Lower lobe of right lung (tissue), 2 donors: Measurements from ENCODE around the gene KRTAP10-9. TPM values are rescaled to one million over a fixed set of nuclear protein-coding genes. Genes with fewer than 3 reads are reported as not detected.
A peak's percentile ranks its signal among the peaks of the same experiment; 100 is the strongest.
"Not testable (repeated sequence)": the region's sequence is repeated elsewhere in the genome, so short reads cannot be mapped to it uniquely, and the experiment has no call there.

ENCODE experiments used
- ATAC-seq, 2 donors: fragments of 200-7000 bp; cut with Tn5 transposase; one replicate each; pipeline ENCODE4 v1.9.1; 2020 to 2022; ENCODE audit warnings: mild to moderate bottlenecking in 2 of 2, moderate library complexity in 2 of 2
- DNase-seq: peaks from one replicate; pipeline ENCODE4 v3.0.0-alpha.2; 2020
- H3K27ac ChIP-seq: fragments of 200-600 bp; one replicate; pipeline ENCODE4 v1.8.0; 2022
- H3K27me3 ChIP-seq: fragments of 200-600 bp; one replicate; pipeline ENCODE4 v1.8.0; 2022; ENCODE audit warnings: low read depth
- H3K36me3 ChIP-seq: fragments of 200-600 bp; one replicate; pipeline ENCODE4 v1.8.0; 2022; ENCODE audit warnings: mild to moderate bottlenecking
- H3K4me1 ChIP-seq: fragments of 200-600 bp; one replicate; pipeline ENCODE4 v1.8.0; 2022
- H3K4me3 ChIP-seq: fragments of 200-600 bp; one replicate; pipeline ENCODE4 v1.8.0; 2022; ENCODE audit warnings: mild to moderate bottlenecking
- H3K9me3 ChIP-seq: fragments of 200-600 bp; one replicate; pipeline ENCODE4 v1.8.0; 2022
- intact Hi-C: fragments of 100-400 bp; cut with DNase I; formaldehyde crosslinking; loops from one replicate; pipeline ENCODE4 v1.11.0; 2022
- total RNA-seq: library from RNA; stranded (reverse); fragmentation: NEBNext Ultra II Directional; extraction: Animal tissue kit (Norgen Biotek cat#: 25700); gene quantifications from one replicate; pipeline ENCODE4 v1.2.1, GENCODE V29; 2021
- TF ChIP-seq, protein P1 (sequence below): fragments of 200-600 bp; IDR thresholded peaks from one replicate; pipeline ENCODE4 v1.8.0; 2022; ENCODE audit warnings: antibody characterized with exemption, mild to moderate bottlenecking
- donor health status: DM: no; HTN: yes; CAD: no; lungs with severe emphysema.

KRTAP10-9 gene
- total RNA-seq, 1 donor from 2014 or later = not detected

DNA sequence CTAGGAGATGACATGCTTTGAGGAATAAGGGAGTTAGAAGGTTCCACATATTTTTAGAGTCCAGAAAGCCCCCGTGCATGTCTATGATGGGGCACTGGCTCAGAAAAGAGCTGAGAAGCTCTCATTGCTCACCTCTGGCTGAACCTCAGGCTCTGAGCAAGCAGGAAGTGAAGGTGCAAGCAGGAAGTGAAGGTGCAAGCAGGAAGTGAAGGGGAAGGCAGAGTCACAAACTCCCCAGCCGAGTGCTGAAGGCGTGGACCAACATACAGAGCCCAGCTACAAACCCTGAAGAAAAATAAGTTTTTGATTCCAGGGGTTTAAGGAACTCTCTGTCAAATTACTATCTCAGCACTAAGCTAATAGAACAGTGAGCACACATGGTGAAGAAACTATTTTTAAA, 8.0 kb upstream of the KRTAP10-9 start:
- Histone ChIP-seq H3K9me3 (peaks cover 13% of the 10 kb centered on the region), H3K27ac (no peak overlapping the region), H3K36me3 (no peaks in the 10 kb centered on the region), H3K27me3 (no peaks in the 10 kb centered on the region), H3K4me1 (no peaks in the 10 kb centered on the region), H3K4me3 (no peak overlapping the region)
- ATAC-seq (peak; percentile 21 to 58), DNase-seq (no peak)
- TF ChIP-seq, protein P1, sequence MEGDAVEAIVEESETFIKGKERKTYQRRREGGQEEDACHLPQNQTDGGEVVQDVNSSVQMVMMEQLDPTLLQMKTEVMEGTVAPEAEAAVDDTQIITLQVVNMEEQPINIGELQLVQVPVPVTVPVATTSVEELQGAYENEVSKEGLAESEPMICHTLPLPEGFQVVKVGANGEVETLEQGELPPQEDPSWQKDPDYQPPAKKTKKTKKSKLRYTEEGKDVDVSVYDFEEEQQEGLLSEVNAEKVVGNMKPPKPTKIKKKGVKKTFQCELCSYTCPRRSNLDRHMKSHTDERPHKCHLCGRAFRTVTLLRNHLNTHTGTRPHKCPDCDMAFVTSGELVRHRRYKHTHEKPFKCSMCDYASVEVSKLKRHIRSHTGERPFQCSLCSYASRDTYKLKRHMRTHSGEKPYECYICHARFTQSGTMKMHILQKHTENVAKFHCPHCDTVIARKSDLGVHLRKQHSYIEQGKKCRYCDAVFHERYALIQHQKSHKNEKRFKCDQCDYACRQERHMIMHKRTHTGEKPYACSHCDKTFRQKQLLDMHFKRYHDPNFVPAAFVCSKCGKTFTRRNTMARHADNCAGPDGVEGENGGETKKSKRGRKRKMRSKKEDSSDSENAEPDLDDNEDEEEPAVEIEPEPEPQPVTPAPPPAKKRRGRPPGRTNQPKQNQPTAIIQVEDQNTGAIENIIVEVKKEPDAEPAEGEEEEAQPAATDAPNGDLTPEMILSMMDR = no peak
- intact Hi-C loops = no loop called here

DNA sequence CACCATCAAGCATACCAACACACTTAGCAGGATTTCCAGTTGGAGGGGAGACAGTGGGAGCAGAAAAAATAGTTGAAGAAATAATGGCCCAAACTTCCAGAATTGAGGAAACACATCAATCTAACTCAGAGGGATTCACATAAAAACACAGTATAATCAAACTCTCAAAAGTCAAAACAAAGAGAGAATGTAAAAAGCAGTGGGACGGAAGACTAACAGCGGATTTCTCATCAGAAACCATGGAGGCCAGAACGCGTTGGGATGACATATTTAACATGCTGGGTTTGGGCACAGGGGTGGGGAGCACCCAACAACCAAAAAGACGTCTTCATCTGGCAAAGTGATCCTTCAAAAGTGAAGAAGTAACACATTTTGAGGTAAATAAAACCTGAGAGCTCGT, 7.0 kb upstream of the KRTAP10-9 start:
- Histone ChIP-seq H3K27me3 (no peaks in the 10 kb centered on the region), H3K27ac (no peak overlapping the region), H3K4me3 (no peak overlapping the region), H3K4me1 (no peaks in the 10 kb centered on the region), H3K9me3 (peaks cover 13% of the 10 kb centered on the region), H3K36me3 (no peaks in the 10 kb centered on the region)
- ATAC-seq (no peak), DNase-seq (no peak)
- intact Hi-C loops = no loop called here
- TF ChIP-seq, protein P1 = no peak

DNA sequence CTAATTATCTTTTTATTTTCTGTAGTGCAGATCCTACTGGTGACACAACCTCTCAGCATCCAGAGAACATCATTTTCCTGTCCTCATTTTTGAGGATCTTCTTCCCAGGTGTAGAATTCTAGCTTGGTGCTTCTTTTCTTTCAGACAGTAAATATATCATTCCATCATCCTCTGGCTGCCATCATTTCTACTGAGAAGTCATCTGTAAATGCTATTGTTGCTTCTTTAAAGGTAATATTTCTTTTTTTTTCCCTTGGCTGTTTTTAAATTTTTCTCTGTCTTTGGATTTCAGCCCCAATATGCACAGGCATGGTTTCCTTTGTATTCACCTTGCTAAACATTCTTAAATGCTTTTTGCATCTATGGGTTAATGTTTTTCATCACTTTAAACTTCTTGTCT, 3.3 kb upstream of the KRTAP10-9 start:
- ATAC-seq (no peak), DNase-seq (no peak)
- intact Hi-C loops = no loop called here
- peaks cover 14% of the 10 kb centered on the region for H3K27me3 ChIP-seq
- TF ChIP-seq, protein P1 = no peak
- H3K36me3 ChIP-seq = no peaks in the 10 kb centered on the region
- no peaks in the 10 kb centered on the region for H3K4me1 ChIP-seq
- H3K27ac ChIP-seq = no peak overlapping the region
- no peak overlapping the region for H3K4me3 ChIP-seq
- H3K9me3 ChIP-seq = peaks cover 13% of the 10 kb centered on the region

DNA sequence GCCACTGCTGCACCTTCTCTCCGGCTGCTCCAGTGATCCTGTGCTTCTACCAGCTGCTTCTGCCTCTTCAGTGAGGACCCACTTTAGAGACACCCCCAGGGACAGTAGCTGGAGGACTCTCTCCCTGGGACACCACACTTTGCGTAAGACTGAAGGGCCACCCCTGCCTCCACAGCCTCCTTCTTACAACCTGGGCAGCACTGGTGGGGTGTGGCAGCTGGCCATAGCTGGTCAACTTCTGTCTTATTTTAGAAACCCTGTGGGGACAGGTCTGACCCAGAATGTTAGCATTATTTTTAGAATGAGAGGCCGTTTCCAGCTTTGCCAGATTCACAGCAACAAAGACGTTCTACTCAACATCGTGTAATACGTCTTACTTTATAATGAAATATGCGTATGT, 1.1 kb upstream of the KRTAP10-9 start:
- Histone ChIP-seq H3K27ac (no peak overlapping the region), H3K9me3 (peaks cover 9% of the 10 kb centered on the region), H3K4me3 (no peak overlapping the region), H3K27me3 (peaks cover 20% of the 10 kb centered on the region), H3K36me3 (no peaks in the 10 kb centered on the region), H3K4me1 (no peaks in the 10 kb centered on the region)
- intact Hi-C loops = no loop called here
- TF ChIP-seq, protein P1 = no peak
- ATAC-seq = no peak
- DNase-seq = no peak

DNA sequence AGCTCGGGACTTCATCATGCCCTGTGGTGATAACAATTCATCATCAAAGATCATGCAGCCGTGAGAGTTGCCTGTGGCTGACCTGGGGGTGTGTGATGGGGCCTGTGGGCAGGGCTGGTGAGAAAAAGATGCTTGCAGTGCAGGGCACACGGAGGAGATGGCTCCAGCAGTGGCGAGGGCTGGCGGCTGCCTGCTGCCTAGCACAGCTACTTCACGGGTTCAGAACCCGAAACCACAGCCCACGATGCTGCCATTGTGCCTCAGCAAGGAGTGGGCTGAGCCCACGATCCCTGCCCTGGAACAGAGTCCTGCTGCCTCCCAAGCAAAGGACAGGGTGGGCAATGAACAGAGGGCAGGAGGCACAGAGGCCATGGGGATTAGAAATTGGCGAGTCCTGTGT, 631 bp upstream of the KRTAP10-9 start:
- Histone ChIP-seq H3K27ac (no peak overlapping the region), H3K4me3 (no peak overlapping the region), H3K36me3 (no peaks in the 10 kb centered on the region), H3K4me1 (no peaks in the 10 kb centered on the region), H3K27me3 (peaks cover 20% of the 10 kb centered on the region), H3K9me3 (peaks cover 11% of the 10 kb centered on the region)
- TF ChIP-seq, protein P1 = no peak
- no peak for DNase-seq
- intact Hi-C loops = no loop called here
- peak in 1 of 2 donors; percentile 43 for ATAC-seq

DNA sequence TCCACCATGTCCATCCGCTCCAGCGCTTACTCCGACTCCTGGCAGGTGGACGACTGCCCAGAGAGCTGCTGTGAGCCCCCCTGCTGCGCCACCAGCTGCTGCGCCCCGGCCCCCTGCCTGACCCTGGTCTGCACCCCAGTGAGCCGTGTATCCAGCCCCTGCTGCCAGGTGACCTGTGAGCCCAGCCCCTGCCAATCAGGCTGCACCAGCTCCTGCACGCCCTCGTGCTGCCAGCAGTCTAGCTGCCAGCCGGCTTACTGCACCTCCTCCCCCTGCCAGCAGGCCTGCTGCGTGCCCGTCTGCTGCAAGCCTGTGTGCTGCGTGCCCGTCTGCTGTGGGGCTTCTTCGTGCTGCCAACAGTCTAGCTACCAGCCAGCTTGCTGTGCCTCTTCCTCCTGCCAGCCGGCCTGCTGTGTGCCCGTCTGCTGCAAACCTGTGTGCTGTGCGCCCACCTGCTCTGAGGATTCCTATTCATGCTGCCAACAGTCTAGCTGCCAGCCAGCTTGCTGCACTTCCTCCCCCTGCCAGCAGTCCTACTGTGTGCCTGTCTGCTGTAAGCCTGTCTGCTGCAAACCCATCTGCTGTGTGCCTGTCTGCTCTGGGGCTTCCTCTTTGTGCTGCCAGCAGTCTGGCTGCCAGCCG, 409 bp downstream of the KRTAP10-9 start:
- ATAC-seq, DNase-seq, H3K36me3 ChIP-seq, H3K27ac ChIP-seq, H3K4me3 ChIP-seq, intact Hi-C loops, H3K4me1 ChIP-seq: not testable (repeated sequence)
- H3K9me3 ChIP-seq = peaks cover 22% of the 10 kb centered on the region
- H3K27me3 ChIP-seq = peaks cover 20% of the 10 kb centered on the region

DNA sequence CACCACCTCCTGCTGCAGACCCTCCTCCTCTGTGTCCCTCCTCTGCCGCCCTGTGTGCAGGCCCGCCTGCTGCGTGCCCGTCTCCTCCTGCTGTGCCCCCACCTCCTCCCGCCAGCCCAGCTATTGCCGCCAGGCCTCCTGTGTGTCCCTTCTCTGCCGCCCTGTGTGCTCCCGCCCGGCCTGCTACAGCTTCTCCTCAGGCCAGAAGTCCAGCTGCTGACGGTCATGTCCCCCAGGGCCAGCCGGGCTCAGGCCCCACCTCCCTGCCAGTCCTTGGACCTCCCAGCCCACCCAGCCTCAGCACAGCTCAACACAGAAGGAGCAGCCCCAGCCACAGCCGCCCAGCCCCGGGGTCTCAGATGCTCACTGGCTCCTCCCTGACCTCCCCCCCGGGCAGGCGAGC, 939 bp downstream of the KRTAP10-9 start:
- H3K4me3 ChIP-seq, H3K27ac ChIP-seq, H3K36me3 ChIP-seq, H3K4me1 ChIP-seq, DNase-seq, intact Hi-C loops, ATAC-seq: not testable (repeated sequence)
- Histone ChIP-seq H3K9me3 (peaks cover 24% of the 10 kb centered on the region), H3K27me3 (peaks cover 20% of the 10 kb centered on the region)
